GM21423 (cell line): ENCODE data around the gene SLC6A3.
"Not testable (repeated sequence)": the region's sequence is repeated elsewhere in the genome, so short reads cannot be mapped to it uniquely, and the experiment has no call there.

Source experiments
- ATAC-seq: cut with Tn5 transposase; IDR thresholded peaks from one replicate; pipeline ENCODE4 v1.9.1; 2021; ENCODE audit warnings: mild to moderate bottlenecking, moderate library complexity; ENCODE audit not compliant: unreplicated experiment

Gene SLC6A3

DNA sequence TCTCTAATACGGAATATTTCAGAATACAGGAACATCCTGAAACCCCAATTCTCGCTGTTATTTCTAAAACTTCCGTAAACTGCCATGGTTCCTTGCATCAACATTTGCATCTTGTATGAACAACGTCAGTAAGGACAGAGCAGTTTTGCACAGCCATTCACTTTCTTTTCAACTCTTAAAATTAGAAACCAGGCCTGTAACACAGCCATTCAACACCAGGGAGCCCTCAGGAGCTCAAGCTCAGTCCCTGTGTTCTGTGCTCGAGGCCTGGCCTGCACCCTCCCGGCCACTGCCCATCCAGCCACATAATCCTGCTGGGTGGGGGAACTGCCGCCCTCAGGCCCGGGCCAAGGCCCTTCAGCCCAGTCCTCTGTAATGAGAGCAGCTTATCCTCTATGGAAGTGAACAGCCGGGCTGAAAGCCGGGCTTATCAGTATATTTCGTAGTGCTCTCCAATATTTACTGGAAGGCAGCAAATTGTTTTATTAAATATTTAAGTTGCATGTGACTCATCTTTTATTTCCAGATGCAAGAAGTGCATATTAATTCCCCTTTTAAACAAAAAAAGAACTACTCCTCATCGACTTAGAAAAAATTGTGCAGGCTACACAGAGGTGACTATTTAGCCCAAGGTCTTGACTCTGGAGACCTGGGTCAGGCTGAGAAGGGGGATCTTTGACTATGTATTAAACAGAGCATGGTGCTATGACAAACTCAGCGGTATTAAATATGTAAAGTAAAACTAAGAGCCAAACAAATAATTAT, 33.2 kb upstream of the SLC6A3 start:
- ATAC-seq: no peak

DNA sequence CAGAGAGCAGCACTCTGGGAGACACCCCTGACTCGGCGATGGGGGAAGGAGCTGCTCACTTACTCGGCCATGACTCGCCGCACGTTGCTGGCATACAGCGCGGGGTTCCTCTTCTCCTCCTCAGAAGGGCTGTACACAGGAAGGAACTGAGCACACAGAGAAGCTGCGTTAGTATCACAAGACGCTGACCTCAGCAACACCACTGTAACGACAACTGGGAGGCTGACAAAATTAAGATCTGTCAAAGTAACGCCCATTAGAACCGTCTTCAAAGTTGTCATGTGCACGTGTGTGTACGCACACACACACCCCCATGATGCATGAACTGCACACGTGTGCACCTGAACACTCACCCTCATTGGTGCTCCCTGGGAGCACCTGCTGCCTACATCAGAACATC, 32.1 kb upstream of the SLC6A3 start:
- ATAC-seq: no peak

DNA sequence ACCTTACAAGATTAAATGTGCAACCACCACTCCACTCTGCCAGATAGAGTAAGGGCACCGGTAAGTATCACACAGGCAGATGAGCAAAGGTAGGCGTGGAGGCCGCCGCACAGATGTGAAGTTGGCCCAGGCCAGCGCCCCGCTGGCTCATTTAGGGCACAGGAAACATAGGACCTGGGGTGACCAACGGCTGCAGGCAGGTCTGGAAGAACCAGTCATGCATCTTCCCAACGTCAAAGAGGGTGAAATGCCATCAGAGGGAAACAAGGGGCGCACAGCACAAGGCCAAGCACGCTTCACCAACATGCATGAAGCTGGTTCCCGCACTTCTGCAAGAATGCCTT, 31.7 kb upstream of the SLC6A3 start:
- ATAC-seq: no peak

DNA sequence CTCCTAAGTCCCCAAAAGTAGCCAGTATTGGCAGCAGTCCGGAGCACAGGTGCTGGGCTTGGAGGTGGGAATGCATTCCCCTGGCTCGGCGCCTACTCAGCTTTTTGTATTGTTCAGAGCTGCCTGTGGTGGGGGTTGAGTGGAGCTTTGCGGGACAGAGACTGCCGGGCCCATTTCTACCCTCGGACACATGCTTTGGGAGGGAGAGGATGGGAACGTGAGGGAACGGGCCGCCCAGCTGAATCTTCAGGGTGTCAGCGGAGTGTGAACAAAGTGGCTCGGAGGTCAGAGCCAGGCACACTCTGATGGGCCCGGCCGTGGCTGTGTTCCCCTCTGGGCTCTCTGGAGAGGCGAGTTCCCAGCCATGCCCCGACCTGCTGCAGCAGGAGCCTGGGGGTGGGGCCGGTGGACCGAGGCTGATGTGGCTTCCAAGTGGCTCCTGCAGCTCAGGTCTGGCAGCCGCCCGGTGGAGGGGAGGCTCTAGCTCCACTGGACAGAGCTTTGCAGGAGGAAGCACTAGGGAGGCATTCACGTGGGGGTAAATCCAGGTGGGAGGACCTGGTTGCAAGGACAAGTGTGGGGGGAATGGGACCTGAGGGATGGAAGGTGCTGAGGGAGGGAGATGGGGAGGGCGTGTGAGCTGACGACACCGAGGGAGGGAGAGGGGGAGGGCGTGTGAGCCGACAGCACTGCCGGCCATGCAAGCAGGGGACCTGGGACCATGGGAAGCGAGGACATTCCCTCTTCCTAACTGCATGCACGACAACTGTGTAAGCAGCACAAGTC, 31.1 kb upstream of the SLC6A3 start:
- no peak for ATAC-seq

DNA sequence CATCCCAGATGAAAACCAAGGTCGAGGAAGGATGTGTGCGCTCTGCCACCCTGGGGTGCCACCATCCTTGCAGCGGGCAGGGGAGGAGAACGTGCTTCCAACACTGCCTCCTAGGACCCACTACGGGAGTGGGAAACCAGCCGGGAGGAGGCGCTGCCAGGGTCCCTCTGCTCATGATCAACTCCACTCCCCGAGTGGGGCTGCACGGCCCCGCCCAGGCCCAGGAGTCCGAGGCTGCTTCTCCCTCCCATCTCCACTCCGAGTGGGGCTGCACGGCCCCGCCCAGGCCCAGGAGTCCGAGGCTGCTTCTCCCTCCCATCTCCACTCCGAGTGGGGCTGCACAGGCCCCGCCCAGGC, 30.3 kb upstream of the SLC6A3 start:
- not testable (repeated sequence) for ATAC-seq

DNA sequence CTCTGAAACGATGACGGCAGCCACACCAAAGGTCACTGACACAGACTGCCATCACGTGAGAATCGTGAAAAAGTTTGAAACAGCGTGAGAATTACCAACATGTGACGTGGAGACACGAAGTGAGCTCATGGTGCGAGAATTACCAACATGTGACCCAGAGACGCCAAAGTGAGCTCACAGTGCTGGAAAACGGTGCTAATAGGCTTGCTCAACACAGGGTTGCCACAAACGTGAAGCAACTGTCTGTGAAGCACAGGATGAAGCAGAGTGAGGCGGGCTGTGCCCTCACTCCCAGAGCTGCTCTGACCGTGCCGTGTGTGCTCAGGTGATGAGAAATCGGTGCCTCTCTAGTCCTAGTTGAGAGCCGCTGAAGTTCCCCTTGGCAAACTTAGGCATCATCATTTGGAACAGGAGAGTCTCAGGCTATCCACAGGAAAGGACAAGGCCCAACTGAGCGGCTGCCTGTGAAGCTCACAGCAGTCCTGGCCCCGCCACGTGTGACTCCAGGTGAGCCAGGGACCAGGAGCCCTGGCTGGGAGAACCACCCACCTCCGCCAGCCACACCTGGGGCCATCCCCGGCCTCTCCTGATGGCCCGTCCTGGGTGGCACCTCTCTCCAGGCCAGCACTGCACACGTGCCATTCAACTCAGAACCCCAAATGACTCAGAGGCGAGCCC, 29.8 kb upstream of the SLC6A3 start:
- no peak for ATAC-seq

DNA sequence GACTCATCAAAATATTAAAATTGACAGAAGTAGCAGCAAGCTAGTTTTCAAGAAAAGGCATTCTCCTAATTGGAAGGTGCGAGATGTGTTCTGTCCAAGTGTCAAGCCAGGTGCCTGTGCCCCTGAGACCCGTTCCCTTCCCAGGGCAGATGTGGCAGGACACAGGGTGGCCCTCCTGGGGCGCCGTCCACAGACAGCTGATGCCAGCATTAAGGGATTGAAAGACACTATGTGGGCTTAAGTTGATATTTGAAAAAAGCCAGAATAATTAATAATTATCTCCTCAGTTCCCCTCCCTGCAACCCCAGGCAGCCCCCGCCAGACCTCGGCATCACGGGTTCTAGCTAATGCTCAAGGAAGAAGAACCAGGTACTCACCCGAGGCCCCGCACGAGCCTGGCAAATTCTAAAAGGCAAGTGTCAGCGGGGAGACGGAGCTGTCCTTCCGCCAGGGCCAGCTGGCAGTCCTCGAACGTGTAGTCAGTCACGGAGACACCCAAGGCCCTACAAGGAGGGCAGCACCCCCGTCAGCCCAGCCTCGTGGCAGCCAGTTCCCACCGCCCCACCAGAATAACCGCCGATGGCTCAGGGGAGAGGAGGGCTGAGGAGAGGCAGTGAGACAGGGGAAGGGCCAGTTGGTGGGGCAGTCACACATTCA, 29.1 kb upstream of the SLC6A3 start:
- no peak for ATAC-seq

DNA sequence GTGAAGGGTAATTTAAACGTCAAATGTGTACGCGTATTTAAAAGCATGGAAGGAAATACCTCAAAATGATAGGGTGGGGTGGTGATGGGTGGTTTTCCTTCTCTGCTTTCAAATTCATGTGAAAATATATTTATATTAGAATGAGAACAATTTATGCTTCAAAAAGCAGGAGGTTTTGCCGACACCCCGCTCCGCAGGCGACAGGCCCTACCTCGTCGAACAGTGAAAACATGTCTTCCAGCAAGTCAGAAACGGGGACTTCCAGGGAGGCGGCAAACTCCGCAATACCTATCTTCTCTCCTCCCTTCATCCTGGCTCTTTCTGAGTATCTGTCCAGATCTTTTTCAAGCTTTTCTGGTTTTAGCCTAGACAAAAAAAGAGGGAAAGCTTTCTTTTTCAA, 28.5 kb upstream of the SLC6A3 start:
- ATAC-seq: no peak

DNA sequence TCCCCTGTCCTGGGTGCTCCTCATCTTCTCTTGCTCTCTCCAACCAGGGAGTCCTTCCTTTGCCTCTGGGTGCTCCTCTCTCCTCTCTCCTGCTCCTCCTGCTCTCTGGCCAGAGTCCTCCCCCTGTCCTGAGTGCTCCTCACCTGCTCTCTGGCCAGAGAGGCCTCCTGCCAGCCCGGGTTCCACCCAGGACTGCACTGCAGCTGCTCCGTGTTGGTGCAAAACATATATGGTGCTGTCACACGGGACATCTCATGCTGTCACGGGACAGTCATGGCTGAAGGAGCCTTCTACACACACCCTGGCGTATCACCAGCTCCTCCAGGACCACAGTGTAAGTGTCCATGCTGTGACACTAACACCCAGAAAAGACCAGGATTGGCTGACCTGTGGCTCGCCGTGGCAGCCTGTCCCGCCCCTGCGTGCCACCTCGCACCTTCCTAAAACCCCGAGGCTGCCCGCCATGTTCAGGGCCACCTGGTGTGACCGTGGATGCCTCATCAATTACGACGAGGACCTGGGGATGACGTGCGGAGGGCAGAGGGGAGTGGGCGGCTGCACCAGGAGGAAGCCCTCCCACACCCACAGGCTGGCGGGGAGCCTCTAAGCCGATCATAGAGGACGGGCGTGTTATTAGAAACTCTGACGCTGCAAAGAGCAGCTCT, 27.9 kb upstream of the SLC6A3 start:
- no peak for ATAC-seq

DNA sequence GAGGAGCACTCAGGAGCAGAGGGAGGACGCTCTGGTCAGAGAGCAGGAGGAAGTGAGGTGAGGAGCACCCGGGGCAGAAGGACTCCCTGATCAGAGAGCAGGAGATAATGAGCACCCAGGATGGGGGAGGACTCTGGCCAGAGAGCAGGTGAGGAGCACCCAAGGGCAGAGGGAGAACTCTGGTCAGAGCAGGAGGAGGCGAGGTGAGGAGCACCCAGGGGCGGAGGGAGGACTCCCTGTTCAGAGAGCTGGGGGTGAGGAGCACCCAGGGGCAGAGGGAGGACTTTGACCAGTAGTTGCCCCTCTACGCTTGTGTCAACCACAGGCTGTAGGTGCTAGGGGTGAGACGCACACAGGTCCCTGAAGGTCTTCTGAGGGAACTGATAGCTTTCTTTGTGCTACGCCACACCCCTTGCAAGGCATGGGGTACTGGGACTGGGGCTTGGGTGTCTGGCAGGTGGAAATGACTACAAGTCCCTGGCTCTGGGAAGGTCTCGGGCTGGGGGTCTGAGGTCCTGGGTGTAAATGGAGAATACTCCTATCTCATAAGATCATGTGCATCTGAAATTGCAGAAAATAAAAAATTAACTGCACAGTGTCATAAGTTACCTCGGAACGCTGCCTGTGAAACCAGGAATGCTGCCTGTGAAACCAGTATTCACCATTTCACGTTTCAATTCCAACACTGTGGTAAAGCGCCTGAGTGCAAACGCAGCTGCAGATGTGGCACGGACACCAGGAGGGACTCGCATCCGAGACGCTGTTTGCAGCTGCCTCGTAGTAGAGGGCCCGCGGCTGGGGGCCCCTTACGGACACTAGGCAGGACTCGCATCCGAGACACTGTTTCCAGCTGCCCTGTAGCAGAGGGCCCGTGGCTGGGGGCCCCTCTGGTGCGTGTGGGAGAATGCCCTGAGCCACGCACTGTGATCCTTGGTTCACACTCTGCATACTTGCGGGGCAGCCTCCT, 27.0 kb upstream of the SLC6A3 start:
- no peak for ATAC-seq

DNA sequence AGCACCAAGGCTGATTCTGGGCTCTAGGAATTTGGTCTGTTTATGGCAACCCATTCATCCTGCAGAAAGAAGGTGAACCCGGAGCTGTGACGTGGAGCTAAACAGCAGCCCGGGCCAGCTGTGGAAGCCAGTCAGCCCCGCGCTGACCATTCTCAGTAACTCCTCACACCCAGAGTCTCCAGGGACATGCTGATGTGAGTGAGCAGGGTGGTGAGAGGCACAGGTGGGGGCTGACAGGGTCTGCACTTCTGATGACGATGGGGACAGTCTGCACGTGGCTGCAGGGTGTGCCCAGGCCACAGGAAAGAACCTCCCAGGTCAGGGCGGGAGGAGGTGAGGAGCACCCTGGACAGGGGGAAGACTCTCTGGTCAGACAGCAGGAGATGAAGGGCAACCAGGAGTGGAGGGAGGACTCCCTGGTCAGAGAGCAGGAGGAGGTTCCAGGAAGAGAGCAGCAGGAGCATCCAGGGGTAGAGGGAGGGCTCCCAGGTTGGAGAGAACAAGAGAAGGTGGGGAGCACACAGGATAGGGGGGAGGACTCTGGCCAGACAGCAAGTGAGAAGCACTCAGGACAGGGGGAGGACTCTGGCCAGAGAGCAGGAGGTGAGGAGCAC, 26.1 kb upstream of the SLC6A3 start:
- ATAC-seq: no peak

DNA sequence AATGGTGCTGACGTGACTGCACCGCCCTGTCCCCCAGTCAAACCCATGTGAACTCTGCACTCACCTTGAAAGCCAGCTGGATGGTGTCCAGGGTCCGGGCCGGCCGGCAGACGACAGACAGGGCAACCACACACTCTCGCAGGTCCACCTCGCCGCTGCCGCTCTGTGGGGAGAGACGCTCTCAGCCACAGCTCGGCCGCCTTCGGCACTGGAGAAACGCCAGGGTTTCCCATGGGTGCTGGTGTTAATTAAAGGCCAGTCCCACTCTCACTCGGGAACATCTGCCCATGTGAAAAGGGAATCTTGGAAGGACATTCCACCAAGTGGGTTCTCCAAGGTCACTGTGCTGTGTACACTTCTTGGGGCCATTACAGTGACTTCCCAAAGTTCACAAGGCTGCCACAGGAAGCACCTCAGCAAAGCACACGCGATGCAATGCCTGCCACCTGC, 25.5 kb upstream of the SLC6A3 start:
- no peak for ATAC-seq

DNA sequence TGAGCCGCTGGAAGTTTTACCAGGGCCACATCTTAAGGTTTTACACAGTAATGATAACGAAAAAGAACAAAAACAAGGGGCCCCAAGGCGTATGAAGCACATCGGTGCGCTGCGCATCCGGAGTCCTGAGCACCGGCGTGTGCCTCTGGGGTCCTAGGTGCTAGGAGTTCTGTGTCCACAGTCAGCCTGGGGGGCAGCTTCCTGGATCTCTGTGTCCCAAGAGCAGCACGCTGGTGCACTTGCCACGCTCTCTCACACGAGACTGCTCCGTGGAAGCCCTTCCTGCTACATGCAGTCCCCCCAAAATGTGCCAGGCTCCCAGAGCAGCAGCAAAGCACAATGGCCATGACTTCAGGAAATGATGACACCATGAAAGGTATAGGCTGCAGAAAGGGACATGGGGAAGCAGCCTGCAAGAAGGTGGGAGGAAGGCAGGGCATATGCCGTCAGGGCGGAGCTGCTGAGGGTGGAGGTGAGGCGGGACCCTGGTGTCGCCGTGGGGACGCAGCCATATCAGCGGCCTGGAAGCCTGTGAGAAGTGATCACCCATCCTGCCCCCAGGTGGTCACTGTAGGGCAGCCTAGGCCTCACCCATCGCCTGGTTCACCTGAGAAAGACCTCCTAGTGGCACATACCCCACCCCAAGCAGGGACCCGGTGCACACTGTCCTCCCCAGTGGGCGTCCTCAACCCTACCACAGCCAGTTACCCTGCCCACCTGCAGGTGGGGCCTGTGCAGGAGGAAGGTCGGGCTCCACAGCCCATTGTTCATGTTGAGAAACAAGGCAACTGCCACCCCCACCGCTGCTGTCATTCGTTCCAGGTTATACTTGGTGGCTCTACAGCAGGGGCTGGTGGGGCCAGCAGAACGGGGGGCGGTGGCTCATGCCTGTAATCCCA, 23.6 kb upstream of the SLC6A3 start:
- ATAC-seq: no peak

DNA sequence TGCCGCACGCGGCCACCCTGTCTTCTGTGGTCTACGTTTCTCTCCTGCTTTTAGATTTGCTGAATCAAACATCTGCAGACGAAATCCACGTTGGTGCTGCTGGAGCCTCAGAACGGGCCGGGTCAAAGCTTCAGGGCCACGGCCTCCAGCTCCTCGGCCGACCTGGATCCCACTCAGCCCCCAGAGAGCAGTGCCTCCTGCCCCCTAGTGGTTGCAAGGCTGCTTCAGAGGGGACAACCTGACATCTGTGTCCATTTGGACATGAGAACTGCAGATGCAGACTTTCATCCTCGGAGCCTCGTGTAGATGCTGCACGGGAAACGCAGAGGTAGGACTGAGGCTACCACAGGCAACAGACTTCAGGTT, 23.0 kb upstream of the SLC6A3 start:
- no peak for ATAC-seq

DNA sequence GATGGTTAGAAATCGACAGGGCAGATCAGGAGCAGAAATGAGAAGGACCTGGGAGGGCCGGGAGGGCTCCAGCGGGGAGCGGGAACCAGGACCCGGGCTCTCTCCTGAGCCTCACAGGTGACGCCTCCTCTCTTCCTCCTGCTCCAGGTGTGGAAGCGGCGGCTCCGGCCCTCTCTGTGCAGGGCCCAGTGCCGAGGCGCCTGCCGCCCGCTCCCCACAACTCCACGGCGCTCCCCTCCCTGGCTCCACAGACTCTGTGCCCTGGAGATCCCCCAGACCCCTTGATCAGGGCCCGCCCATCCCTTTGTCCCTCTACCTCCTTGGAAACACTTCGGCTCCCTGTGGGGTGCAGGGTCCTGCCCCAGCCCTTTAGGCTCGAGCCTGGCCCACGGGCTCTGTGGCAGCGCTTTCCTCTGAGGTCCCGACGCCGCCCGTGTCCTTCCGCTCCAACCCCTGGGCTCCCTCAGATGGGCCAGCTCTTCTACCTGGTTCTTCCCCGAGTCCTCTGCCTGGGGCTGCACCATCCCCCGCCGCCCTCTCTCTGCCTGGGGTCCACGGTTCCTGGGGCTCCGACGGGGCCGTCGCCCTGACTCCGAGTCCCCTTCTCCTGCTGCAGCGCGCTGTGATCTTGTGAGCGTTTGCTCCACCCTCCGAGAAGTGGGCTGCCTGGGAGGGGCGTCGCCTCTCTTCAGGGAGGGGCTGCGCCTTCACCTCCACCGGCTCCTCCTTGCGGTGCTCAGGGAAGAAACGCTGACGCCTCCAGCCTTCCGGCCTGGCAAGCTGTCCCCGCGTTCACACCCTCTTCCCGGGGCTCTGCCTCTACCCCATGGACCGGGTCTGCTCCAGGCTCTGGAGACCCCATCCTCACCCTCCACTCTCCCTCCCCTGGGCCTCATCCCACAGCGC, 22.4 kb upstream of the SLC6A3 start:
- ATAC-seq: no peak

DNA sequence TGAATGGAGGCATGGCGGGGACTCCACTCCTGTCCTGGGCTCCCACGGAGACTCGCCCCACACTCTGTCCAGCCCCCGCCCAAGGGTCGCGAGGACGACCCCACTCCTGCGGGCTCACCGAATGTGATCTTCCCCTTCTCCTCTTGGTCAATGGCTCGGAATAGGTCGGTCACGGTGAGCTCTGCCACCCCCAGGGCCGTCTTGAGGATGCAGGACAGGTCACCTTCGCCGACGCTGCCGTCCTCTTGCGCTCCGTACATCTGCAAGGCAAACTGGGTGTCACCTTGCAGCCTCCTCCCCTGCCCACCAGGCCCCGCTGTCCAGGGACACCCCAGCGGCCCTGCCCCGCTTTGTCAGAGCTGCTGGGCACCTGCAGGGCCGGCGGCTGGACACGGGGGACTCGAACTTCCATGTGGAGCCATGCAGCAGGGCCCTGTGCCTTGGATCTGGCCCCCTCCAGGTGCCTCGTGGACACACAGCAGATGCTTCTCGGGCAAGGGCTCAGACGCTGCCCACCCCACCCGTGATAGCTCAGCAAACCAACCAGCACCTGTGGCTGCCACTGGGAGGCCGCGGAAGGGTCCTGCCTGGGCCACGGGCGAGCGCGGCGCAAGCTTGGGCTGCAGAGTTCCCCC, 21.5 kb upstream of the SLC6A3 start:
- no peak for ATAC-seq

DNA sequence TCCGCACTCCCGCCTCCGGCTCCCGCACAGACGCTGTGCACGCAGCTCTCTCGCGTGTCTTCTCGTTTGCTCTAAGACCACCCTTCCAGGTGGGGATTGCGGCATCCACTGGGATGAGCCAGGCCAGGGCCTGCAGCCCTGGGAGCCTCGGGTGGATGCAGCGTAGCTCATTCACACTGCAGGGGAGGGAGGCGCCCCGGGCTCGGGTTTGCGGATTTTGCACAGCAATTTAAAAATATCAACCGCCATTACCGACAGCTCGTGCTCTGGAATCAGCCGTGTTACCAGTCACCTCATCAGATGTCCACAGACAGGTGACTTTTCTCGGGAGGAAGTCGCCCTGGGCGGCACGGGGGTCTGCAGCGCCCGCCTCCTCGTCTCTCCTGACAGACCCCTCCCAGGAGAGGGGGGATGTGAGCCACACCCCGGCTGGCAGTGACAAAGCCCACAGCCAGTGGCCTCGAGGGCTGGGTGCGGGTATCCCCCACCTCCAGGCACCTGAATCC, 20.8 kb upstream of the SLC6A3 start:
- ATAC-seq: no peak
